Activated T-helper 9 cell treated with anti-CD3 and anti-CD28 coated beads, Interleukin-2, amount 50 U/mL, for 16 hours (primary cell): ENCODE measurements around the gene MSI2.

Source experiments
- DNase-seq: peaks from one replicate; pipeline ENCODE4 v3.0.0-alpha.2; 2020; ENCODE audit warnings: low read depth

The MSI2 gene

GRCh38 chr17:57508671-57509070, 252.3 kb downstream of the MSI2 start:
- DNase-seq, result no peak

GRCh38 chr17:57511475-57512123, 255.3 kb downstream of the MSI2 start:
- no peak for DNase-seq

DNA sequence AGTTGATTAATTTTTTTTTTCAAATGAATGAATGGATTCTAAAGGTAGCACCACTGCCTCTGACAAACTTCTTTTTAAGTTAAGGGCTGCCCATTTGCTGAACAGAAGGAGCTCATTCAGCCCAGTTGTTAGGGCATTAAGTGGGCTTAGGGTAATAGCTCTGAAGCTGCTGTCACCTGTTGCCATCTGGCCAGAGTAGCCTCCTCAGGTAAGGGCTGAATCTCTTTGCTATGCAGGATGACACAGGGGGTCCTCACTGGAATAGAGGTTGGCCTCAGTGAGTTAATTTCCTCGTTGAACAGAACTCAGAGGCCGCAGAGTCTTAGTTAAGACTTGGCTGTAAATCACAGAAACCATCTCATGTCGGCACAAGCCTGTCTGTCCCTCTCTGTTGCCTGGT, 255.9 kb downstream of the MSI2 start:
- DNase-seq, result no peak

DNA sequence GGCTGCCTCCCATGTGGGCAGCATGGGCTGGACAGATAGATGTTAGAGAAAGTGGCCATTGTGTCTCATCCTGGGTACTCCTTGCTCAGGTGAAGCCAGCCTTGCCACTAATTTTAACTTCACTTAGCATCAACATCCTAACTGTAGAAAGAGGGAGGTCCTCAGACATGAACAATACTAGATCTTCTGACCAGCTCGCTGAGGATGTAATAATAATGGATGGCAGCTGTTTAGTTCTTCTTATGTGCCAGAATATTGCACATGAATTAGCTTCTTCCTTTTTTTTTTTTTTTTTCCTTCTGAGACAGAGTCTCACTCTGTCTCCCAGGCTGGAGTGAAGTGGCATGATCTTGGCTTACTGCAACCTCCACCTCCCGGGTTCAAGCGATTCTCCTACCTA, 256.4 kb downstream of the MSI2 start:
- no peak for DNase-seq

GRCh38 chr17:57513569-57513968, 257.2 kb downstream of the MSI2 start:
- no peak for DNase-seq

DNA sequence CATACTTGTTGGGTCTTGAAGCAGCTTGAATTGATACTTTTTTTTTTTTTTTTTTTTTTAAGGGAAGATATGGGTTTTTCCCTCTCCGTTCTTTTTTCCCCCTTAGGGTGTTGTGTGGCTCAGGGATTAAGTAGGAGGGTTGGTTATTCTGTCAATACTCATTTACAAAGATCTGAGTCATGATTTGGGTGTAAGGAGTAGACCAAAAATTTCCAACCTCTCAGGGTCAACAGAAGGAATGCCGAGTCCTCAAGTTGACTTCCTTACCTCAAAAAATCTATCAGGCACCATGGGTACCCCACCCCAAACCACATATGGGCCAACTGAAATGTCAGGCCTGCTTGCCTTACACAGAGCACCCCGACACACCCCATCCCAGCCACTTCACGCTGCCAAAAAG, 258.3 kb downstream of the MSI2 start:
- DNase-seq, result no peak

- no peak for DNase-seq
Observed at GRCh38 chr17:57515662-57516211, 259.4 kb downstream of the MSI2 start.

GRCh38 chr17:57516290-57517230, 260.2 kb downstream of the MSI2 start:
- no peak for DNase-seq

DNA sequence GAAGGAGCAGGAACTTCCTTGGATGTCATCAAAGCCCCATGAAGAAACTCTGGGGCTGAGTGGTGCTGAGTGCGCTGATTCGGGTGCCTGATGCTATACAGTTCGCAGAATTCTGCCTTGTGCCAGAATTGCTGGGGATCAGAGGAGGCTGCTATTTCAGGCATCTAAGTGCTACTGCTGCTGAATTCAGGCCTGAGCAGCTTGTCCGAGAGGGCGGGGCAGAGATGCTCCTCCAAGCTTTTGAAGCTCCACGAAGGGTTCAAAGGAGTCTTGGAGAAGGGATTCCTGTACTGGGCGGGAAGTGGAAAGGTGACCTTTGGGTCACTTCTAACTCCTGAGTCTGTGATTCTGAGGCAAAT, 260.9 kb downstream of the MSI2 start:
- no peak for DNase-seq

DNA sequence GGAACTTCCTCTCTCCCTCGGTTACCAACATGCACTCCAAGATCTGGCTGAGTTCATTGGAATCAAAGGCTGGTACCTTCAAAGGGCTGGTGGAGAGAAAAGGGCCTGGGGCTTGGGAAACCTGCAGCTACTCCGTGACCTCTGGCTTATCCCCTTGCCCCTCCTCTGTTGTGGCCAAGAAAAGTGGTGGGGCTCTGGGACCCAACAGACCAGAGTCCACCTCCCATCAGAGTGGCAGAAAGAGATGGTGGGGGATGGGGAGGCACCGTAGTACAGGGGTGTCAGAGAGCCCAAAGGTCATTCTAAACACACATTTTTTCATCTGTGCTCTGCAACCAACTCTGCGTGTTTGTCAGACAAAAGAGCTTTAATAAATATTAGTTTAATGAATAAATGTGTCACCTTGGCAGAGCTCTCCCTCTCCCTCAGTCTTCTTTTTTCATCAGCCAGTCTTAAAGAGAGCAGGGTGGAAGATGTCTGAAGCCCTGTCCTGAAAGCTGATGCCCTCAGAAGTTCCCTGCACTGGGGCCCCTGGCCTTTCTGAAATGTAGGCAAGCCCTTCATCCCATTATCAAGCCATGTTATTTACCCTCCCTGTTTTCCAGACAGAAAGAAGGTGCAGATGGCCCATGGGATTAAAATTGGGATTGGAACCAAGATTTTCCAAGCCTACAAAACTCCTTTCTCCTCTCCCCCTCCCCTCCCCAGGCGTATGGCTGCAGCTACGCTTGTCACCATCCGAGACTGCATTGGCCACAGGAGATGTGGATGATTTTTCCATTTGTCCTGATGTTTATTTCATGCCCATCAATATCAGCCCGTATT, 261.5 kb downstream of the MSI2 start:
- no peak for DNase-seq

DNA sequence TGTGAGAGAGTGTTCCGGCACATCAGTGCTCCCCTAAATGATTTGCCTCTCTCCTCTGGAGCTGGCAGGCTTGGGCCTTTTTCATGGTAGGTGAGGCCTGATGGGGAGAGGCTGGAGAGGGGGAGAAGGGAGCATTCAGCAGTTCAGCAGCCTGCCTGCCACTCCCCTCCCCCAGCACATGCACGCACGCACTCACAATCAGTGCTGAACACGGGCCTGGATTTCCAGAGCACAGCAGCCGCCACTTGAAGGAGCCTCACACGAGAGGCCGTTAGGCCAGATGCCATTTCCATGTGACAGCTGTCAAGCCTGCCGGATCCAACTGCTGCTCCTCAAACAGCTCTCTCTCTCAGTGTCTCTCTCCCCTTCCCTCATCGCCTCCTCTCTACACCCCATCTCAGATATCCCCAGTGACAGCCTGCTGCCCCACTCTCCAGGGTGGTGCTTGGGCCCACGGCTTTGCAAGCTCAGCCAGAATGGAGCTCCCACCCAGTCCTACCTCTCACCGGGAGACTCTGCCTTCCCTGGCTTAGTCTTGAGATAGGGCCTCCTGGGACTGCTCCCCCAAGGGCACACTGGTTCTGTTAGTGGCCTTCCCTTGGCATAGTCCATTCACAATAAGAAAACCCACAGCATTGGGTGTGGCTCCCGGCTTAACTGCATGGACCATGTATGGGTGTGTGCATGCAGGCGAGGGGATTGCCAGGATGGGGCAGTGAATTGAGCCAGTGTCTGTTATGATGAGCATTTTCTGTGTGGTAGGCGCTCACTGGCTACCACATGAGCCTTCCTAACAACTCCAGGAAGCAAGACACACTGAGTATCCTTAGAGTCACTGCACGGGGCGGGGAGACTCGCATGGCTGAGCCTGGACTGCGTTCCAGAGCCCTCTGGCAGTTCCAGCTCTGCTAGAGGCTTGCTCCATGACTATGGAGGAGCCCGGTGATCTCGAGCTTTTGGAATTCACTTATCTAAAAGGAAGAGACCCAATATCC, 262.6 kb downstream of the MSI2 start:
- no peak for DNase-seq

GRCh38 chr17:57519800-57520199, 263.5 kb downstream of the MSI2 start:
- DNase-seq, result no peak

- DNase-seq, result no peak
Observed at GRCh38 chr17:57521606-57522005, 265.3 kb downstream of the MSI2 start.

GRCh38 chr17:57522042-57523005, 266.0 kb downstream of the MSI2 start:
- no peak for DNase-seq

DNA sequence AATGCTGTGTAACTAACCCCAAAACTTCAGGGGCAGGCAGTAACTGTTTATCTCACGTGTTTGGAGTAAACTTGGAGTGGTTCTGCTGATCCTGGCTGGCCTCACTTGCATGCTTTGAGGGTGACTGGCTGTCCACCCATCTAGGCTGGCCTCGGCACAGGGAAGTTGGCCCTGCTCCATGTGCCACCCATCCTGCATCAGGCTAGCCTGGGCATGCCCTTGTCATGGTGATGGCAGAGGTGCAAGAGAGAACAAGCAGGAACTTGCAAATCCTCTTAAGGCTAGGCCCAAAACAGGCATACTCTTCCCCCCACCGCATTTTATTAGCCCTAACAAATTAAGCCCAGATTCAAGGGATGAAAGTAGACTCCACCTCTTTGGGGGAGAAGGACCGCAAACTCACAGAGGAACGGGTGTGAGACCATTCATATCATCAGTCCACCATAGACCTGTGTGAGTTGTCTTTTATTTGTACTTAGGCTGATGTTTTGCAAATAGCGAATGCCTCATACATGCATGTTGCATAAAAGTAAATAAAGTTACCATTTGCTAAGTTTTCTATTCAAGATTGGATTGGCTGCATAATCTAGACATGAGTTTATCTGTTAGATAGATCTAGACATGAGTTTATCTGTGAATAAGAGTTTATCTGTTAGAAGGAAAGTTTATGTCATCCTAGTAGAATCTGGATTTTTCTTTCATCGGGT, 267.8 kb downstream of the MSI2 start:
- no peak for DNase-seq

GRCh38 chr17:57524839-57525568, 268.7 kb downstream of the MSI2 start:
- DNase-seq, result no peak

GRCh38 chr17:57527221-57528057, 271.1 kb downstream of the MSI2 start:
- no peak for DNase-seq

DNA sequence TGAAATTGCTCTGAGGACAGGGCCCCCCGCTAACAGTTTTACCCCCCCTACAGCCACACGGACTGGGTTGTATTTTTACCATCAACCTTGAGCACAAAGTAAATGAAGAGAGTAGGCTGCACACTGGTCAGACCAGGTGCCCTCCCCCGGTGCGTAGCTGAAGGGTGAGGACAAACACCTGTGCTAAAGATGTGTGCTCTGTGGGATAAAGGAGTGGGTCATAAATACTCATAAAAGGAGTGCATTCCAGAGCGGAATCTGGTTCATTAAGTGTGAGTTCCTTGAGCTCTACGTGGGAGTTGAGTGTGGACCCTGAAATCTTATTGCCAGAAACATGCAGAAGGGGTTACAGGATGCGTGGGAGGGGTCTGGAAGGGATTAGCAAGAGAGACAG, 271.7 kb downstream of the MSI2 start:
- no peak for DNase-seq
